ENCODE data around the gene CHSY1. TPM values are rescaled to one million over a fixed set of nuclear protein-coding genes. Genes with fewer than 3 reads are reported as not detected.

CHSY1 gene
- total and polyA plus RNA-seq, 9 donors = 23.0 to 69.9 (median 33.0) TPM

- TF ChIP-seq EP300 (IDR thresholded peaks at IDR 0.05) (no peak), CTCF (IDR thresholded peaks at IDR 0.05) (no peak), POLR2A (IDR thresholded peaks at IDR 0.05) (no peak)
- 84 to 90% (median 87%) methylated on average over 9 of the region's 9 CpGs for WGBS, 3 donors
- H3K9me3 ChIP-seq = no peaks in the 10 kb centered on the region
- DNase-seq = no peak
- no peaks in the 10 kb centered on the region for H3K27me3 ChIP-seq
- H3K36me3 ChIP-seq = no peaks in the 10 kb centered on the region
- intact Hi-C loops (cut with DNase I) = loop anchor here in 1 of 4 donors (10.0 kb wide), 1 partner anchor 668 kb away; the partner anchor contains the start of genes ASB7 and LINS1
- H3K4me1 ChIP-seq (ENCODE audit: insufficient read depth) = peaks cover 3% of the 10 kb centered on the region
- no peak overlapping the region for H3K4me3 ChIP-seq
- H3K27ac ChIP-seq = no peak overlapping the region
Observed at GRCh38 chr15:101272584-101272983, 20.7 kb upstream of the CHSY1 start.

GRCh38 chr15:101269479-101270223 lies 17.8 kb upstream of the CHSY1 start:
- Histone ChIP-seq H3K27ac (no peak overlapping the region), H3K4me3 (no peak overlapping the region), H3K9me3 (no peaks in the 10 kb centered on the region), H3K36me3 (no peaks in the 10 kb centered on the region), H3K4me1 (ENCODE audit: insufficient read depth) (peaks cover 4% of the 10 kb centered on the region), H3K27me3 (no peaks in the 10 kb centered on the region)
- TF ChIP-seq CTCF (IDR thresholded peaks at IDR 0.05) = no peak
- TF ChIP-seq POLR2A (IDR thresholded peaks at IDR 0.05) = no peak
- no peak for TF ChIP-seq EP300 (IDR thresholded peaks at IDR 0.05)
- DNase-seq = no peak
- intact Hi-C loops (cut with DNase I) = loop anchor here in 2 of 4 donors (10.0 kb wide), 2 partner anchors 645 to 665 kb away; partner anchors contain the start of genes ASB7 (in 1 of the 2) and LINS1 (in 1 of the 2)
- 81 to 85% (median 82%) methylated on average over 16 of the region's 16 CpGs for WGBS, 3 donors

GRCh38 chr15:101267320-101268104 lies 15.7 kb upstream of the CHSY1 start:
- Histone ChIP-seq H3K27me3 (no peaks in the 10 kb centered on the region), H3K4me3 (no peak overlapping the region), H3K9me3 (no peaks in the 10 kb centered on the region), H3K36me3 (no peaks in the 10 kb centered on the region), H3K4me1 (ENCODE audit: insufficient read depth) (peaks cover 4% of the 10 kb centered on the region), H3K27ac (no peak overlapping the region)
- WGBS, 3 donors = 37 to 42% (median 41%) methylated on average over 18 of the region's 18 CpGs
- intact Hi-C loops (cut with DNase I) = loop anchor here in 1 of 4 donors (10.0 kb wide), 1 partner anchor 643 kb away; no protein-coding TSS in a partner anchor
- no peak for DNase-seq
- TF ChIP-seq EP300 (IDR thresholded peaks at IDR 0.05) = no peak
- no peak for TF ChIP-seq POLR2A (IDR thresholded peaks at IDR 0.05)
- no peak for TF ChIP-seq CTCF (IDR thresholded peaks at IDR 0.05)

- DNase-seq = no peak
- intact Hi-C loops (cut with DNase I) = loop anchor here in 1 of 4 donors (10.0 kb wide), 1 partner anchor 642 kb away; no protein-coding TSS in a partner anchor
- no peaks in the 10 kb centered on the region for H3K27me3 ChIP-seq
- H3K4me3 ChIP-seq = no peak overlapping the region
- 59 to 69% (median 64%) methylated on average over 9 of the region's 9 CpGs for WGBS, 3 donors
- no peaks in the 10 kb centered on the region for H3K36me3 ChIP-seq
- TF ChIP-seq POLR2A (IDR thresholded peaks at IDR 0.05) (no peak), CTCF (IDR thresholded peaks at IDR 0.05) (no peak), EP300 (IDR thresholded peaks at IDR 0.05) (no peak)
- no peaks in the 10 kb centered on the region for H3K9me3 ChIP-seq
- peaks cover 4% of the 10 kb centered on the region for H3K4me1 ChIP-seq (ENCODE audit: insufficient read depth)
- H3K27ac ChIP-seq = no peak overlapping the region
Observed at GRCh38 chr15:101266787-101267186, 14.9 kb upstream of the CHSY1 start.
